Measurements from ENCODE around the gene INPP1.
A peak's percentile ranks its signal among the peaks of the same experiment; 100 is the strongest.

INPP1 gene

DNA sequence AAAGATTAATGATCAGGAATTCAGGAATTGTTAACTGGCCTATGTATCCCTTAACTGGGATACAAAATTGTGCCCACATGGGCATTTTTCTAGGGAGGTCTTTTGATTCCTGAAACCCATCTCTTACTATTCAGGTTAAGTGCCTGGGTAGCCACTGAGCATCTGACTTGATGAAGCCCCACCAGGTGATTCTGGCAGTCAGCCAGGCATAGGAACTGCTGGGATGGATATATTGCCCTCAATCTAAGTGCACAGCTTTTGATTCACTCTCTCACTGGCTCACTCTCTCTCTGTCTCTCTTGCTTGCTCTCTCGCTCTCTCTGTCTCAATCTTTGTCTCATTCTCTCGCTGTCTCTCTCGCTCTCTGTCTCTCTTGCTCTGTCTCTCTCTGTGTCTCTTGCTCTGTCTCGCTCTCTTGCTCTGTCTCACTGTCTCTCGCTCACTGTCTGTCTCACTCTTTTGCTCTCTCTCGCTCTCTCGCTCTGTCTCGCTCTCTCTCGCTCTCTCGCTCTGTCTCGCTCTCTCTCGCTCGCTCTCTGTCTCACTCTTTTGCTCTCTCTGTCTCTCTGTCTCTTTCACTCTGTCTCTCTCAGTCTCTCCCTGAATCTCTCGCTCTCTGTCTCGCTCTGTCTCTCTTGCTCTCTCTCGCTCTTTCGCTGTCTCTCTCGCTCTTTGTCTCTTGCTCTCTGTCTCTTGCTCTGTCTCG, 22.3 kb downstream of the INPP1 start:
- DNase-seq = no peak

DNA sequence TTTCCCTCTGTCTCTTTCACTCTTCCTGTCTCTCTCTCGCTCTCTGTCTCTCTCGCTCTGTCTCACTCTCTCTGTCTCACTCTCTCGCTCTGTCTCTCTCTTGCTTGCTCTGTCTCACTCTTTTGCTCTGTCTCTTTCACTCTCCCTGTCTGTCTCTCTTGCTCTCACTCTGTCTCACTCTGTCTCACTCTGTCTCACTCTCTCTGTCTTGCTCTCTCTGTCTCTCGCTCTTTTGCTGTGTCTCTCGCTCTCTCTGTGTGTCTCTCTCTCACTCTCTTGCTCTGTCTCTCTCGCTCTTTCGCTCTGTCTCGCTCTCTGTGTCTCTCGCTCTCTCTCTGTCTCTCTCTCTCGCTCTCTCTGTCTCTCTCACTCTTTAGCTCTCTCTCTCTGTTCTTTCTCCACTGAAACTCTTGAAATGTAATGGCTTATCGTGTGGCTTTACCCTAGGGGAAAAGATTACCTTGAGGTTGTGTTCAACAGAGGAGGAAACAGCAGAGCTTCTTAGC, 22.9 kb downstream of the INPP1 start:
- DNase-seq = no peak

DNA sequence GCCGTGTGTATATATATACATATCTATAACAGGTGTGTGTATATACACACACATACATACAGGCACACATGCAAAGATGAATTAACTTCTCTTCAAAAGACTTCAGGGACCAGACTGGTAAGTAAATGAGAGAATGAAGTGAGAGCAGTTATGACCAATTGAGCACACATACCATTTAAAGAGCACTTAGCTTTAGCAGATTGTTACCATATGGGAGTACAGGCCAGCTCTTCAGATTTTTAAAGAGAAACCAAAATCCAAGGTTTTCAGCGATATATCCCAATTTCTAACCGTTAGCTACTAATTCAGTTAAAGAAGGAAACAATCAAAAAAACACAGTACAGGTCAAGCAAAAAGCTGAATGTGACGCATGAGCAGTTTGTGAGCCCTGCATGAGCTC, 23.7 kb downstream of the INPP1 start:
- DNase-seq = no peak

DNA sequence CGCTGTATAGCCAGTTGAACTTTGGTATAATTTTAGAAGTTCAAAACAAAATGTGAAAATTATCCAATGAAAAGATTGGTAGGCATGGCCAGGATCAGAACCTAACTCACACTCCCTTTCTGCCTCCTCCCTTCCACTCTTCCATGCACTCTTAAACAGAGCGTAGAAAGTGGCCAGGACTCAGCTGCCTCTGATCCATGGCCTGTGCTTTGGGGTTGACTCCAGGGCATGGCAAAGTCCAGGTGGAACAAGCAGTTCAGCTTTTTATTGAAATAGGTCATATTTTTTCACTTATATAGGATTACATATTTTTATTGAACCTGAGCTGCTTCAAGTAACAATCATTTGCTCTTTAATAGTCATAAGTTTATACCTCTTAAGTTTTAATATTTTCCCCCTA, 26.2 kb downstream of the INPP1 start:
- no peak for DNase-seq

DNA sequence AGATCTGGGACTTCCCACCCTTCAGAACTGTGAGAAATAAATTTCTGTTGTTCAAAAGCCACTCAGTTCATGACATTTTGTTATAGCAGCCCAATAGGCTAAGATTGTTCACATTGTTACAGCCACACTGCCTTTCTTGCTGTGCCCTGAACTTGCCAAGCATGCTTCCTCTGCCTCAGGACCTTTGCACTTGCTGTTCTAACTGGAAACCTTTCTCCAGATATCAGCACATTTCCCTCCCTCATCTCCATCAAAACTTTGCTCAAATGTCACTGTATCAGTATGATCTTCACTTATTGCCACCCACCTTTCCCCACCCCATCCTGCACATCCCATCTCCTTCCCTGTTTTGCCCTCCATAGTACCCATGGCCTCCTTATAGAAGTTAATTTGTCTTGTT, 32.7 kb downstream of the INPP1 start:
- DNase-seq = no peak

DNA sequence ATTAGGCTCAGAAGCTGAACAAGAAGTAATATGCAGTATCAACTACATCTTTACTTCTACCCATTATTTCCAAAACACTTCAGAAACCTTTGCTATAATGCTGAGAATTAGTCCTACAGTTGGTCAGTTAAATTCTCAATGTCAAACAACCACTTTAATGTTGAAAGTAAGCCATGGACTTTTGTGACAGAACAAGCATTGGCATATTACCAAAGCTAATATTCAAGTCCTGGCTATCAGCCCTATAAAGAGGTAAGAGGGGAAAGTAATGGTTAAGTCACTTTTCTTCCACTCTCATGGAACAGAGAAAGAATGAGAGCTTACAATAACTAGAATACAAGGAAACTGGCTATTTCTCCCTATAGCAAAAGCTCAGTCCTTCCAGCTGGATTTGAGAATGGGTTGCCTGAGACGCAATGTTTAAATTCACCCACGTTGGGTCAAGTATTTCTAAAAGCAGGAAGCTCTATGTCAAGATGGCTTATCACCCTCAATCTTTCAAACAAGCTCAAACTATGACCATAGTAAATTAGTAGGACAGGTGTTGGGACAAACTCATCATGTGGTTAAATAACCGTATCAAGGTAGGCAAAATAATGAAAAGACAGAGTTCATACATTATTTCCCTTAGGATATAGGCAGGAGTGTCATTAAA, 33.3 kb downstream of the INPP1 start:
- no peak for DNase-seq

DNA sequence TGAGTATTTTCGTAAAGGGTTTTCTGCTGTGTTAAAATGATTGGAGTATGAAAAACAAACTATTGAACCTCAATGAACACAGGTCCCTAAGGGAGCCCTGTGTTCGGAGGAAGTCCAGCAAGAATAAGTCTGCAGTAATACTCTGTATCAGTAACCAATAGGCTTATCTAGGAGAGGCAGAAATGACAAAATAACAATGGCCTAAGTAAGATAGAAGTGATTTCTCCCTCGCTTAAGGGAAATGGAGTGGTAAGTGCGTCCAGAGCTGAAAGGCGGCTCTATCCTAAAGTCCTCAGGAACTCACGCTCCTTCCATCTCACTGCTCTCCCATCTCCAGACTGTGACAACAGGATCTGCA, 35.5 kb downstream of the INPP1 start:
- DNase-seq = no peak

DNA sequence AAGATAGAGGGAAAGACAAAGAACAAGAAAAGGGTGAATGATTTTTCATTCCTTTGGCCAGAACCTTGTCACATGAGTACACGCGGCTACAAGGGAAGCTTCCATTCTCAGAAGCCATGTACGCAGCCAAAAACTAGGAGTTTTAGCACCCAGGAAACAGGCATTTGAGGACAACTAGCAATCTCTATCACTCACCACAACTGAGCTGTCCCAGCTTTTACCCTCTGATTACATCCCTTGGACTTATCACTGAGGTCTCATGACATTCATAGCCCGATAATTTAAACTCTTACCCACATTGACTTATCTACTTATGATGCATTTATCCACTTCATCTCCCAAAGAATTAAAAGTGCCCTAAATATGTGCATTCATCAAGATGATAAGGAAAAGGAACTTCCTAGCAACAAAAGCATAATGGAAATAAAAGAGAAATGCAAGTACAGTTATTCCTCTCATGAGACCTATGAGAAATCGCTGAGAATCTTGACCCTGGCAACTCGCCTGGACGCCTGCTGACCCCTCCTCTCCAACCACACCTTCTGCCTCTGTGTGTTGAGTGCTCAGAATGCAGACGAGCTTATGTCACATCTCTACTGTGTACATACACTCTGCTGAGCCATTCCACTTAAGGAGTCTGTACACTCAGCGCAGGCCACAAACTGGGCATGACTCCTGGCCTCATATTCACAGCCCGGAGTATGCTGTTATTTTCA, 36.0 kb downstream of the INPP1 start:
- peak; percentile 18 for DNase-seq

DNA sequence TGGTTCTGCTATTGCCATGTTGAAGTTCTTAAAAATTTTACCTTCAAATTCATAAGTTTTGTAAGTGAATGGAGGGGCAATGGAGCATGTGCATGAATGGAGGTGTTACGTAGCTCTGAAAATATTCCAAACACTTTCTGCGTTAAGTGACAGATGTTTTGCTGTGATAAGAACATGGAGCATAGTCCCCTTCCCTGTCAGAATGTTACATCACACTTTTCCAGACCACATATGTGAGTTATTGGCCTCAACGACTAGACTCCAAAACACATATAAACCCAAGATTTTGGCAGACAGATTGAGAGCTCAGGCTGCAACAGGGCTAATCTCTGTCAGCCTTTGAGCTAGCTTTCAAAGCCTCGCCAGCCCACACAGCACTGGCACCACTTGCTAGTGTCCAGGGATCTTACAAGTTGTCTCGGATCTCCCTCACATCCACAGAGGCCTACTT, 37.6 kb downstream of the INPP1 start:
- no peak for DNase-seq

DNA sequence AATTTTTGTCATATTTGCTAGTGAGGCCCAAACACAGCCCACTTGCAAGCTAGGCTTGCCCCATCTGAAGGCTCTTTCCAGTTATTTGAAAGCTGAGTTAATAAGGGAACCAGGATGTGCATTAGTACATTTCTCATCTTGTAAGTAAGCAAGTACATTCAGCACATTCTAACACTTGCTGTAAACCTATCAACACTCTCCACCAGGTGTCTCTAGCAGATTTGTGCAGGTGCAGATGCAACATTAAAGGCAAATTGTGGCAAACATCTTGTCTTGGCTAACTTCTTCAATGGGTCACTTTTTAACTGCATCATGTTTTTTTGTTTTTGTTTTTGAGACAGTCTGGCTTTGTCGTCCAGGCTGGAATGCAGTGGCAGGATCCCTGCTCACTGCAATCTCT, 39.5 kb downstream of the INPP1 start:
- no peak for DNase-seq

DNA sequence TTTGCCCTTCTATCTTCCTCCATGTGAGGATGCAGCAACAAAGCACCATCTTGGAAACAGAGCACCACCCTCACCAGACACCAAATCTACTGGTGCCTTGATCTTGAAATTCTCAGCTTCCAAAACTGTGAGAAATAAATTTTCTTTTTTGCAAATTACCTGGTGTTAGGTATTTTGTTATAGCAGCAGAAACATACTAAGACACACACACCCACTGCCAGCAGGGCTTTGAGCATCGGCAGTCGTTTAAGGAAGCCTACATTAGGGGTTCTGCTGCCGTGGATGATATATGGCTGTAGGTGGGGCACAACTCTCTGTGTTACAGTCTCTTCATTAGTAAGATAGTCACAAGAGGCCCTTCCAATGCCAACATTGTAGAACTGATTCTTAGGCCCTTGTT, 44.0 kb downstream of the INPP1 start:
- no peak for DNase-seq

DNA sequence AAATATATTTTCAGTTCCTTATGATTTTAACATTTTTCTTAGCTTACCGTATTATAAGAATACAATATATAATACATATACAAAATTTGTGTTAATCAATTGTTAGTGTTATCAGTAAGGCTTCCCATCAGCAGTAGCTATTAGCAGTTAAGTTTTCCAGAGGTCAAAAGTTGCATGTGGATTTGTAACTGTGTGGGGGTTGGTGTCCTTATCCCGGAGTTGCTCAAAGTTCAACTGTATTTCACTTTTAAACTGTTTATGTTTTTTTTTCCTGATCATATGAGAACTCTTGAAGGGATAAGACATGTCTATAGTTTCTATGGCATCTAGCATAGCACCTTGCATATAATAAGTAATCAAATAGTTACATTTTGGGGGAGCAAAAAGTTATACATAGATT, 52.9 kb downstream of the INPP1 start:
- DNase-seq = no peak

DNA sequence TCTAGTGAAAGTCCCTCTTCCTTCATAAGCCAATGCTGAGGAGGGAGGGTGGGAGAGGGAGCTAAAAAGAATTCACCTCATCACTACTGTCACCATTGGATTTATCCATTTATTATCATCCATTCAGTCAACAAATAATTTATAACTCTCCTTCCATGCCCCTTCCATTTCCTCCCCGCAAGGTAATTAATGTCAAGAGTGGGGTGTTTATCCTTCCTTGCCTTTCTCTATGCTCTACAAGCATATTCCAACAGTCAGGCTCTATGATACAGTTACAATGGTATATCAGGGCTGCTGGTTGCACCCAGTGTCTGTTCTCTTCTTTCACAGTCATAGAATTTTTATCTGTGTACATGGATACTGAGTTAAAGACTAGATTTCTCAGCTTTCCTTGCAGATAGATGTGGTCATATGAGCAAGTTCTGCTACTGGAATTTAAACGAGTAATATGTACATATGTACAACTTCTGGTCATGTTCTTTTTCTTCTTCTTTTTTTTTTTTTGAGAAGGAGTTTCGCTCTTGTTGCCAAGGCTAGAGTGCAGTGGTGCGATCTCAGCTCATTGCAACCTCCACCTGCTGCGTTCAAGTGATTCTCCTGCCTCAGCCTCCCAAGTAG, 59.7 kb downstream of the INPP1 start:
- no peak for DNase-seq

DNA sequence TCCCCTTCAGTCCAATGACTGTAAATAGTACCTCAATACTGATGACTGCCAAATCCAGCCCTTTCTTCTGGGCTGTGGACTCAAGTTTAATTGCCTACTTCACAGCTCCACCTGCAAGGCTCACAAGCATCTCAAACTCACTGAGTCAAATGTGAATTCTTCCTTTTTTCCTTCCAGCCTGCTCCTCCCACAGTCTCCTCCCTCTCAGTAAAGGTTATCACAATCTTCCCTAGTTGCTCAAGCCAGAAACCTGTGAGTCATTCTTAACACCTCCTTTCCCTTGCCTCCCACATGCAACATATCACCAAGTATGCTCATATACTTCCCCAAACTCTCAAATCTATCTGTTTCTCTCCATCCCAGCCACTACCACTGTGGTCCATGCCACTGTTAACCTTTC, 61.1 kb downstream of the INPP1 start:
- no peak for DNase-seq

DNA sequence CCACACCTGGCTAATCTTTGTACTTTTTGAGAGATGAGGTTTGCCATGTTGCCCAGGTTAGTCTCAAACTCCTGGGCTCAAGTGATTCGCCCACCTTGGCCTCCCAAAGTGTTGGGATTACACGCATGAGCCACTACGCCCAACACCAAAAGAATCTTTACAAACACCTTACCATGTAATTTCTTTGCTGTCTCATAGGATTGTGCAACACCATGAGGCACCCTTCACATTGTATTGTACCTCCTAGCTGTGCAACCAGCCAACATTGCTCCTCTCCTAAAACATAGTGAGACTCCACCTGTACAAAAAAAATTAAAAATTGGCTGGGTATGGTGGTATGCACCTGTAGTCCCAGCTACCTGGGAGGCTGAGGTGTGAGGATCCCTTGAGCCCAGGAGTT, 61.7 kb downstream of the INPP1 start:
- no peak for DNase-seq

DNA sequence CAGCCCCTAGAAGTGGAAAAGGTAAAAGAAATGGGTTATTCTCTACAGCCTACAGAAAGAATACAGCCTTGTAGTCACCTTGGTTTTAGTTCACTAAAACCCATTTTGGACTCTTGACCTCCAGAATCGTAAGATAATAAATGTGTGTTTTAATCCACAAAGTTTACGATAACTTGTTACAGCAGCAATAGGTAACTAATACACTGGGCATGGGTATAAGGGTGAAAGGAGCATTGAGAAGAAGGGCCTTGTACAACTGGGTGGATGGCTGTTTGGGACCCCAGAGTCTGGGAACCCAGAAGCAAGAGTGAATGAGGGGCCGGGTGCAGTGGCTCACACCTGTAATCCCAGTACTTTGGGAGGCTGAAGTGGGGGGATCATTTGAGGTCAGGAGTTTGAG, 62.6 kb downstream of the INPP1 start:
- DNase-seq = no peak

DNA sequence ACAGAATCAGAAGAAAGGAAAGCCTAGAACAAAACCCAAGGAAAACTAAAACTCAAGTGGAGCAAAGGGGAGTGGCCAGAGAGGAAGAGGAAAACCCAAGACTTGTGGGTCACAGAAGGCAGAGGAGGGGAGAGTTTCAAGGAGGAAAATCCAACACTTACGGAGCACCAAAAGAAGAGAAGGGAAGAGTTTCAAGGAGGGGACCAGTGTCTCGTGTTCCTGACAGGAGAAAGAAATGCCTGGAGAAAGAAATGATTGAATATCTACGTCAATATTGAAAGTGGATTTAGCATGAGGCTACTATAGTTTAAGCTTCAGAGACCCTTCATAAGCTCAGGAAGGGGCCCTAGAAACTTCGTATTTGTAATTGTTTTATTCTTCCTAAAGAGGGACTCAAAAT, 63.4 kb downstream of the INPP1 start:
- DNase-seq = no peak

DNA sequence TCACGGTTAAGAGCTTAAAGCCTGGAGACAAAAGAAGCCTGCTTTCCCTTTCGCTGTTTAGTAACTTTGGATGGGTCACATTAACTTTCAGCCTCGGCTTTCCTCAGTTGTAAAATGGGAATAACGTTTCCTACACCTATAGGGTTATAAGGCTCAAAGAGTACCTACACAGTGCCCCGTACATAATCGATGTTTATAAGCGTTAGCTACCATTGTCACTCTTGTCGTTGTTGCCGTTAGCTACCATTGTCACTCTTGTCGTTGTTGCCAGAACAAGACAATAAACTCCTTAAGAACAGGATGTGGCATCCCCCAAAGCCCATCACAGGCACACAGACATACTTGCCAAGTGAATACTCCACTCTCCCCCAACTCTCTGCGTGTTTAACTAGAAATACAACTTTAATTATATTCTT, 63.9 kb downstream of the INPP1 start:
- no peak for DNase-seq

DNA sequence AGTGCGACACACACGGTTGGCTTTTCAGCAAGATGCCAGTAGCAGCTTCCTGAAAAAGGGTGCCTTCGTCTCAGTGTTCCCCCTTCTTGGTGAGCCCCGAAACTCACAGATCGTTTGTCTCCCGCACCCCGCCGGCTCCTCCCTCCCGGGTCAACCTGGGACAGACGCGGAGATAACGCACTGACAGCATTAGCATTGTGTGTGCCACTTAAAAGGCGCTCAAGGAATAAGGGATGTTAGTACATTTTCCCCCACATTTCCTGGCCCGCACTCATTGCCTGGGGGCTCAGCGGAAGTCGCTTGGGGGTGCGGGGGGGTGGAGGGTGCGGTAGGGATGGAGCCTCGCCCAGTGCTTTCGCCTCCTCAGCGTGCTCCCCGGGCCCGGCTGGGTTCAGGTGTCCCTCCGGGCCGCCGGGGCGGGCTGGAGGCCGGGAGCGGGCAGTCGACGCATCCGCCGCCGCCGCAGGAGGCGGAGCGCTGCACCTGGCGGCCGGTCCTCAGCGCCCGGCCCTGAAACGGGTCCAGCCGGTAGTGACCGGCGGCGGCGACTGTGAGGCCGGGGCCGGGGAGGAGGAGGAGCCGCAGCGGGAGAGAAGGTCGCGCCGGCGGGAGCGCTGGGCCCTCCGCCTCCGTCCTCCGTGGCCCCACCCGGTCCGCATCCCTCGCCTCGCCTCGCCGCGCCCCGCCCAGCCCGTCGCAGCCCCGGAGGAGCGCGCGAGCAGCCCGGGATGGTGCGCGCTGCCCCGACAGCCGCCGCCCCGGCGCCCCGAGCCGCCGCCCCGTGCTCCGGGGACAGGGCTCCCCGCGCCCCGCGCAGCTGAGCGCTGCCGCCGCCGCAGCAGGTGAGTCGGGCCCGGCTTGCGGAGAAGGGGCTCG, 64.5 kb downstream of the INPP1 start, which contains the start of gene MFSD6:
Gene MFSD6, plus strand, starts transcription at position 694 of the 876 bp plus-strand sequence. CDS start 27,675 bp downstream, outside the sequence.
- no peak for DNase-seq

DNA sequence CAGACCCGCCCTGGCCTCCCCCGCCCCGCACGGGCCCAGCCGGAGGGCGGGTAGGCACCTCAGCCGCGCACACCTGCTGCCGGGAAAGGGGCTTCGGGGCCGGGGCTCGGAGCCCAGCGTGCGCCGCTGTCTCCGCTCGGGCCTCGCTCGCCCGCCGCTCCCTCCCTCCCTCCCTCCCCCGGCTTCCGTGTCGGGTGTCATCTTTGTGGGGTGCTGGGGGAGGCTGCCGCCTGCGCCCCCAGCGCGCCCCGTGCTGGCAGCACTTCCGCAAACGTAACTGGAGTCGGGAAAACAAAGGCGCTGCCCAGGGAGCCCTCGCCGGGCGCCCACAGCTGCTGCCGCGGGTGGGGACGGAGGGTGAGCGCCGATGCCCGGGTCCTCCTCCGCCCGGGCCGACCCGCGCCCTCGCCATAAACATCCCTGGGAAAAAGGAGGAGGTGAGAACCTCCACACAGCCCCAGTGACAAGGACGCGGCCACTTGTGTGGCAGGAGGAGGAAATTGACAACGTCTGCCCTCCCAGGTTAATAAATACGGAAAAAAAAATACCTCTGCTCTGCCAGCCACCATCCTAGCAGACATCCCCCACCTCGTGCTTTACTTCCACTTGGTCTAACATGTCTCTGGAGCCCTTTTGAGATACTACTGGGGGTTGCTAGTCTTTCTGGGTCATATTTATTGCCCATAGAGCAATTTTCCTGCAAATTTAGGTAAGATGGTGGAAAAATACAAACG, 65.3 kb downstream of the INPP1 start:
- DNase-seq = no peak

DNA sequence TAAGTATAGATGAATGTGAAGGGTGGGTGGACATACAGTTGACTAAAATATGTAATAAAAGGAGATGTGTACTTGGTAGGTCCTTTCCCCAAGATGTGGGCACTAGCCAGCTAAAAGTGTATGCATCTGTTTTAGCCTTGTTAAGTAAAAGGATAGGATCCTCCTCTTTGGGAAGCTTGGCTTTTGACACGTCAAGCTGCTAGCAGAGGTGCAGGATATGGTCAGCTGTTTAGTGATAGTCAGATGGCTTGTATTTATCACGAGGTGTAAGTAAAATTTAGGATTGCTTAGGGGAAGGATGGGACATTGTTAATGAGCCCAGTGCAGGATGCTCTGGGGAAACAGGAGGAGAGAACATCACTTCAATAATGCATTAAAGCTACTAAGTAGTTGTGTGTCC, 66.2 kb downstream of the INPP1 start:
- DNase-seq = no peak

DNA sequence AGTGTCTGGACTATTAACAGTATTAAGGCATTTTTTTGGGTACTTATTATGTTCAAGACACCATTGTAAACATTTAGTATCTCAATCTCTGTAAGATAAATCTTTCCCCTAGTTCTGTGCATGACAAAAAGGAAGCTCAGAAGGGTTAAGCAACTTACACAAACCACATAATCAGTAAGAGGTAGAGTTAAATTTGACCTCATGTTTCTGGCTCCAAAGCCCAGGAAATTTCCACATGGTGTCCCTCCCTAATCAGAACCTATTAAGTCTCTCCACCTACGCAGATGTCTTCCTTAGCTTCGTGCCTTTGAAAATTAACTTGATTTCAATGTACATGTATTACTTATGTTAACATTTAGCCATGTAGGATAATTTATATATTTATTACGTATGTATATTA, 66.8 kb downstream of the INPP1 start:
- no peak for DNase-seq
